Colonic mucosa (tissue), 4 donors: ENCODE results near the gene CALHM1. TPM values are rescaled to one million over a fixed set of nuclear protein-coding genes. Genes with fewer than 3 reads are reported as not detected.

Experiments used
- DNase-seq: peaks from one replicate; pipeline ENCODE4 v3.0.0-alpha.2; 2020
- H3K27ac ChIP-seq: fragments of 200-600 bp; one replicate; pipeline ENCODE4 v1.8.0; 2021
- H3K27me3 ChIP-seq: fragments of 200-600 bp; one replicate; pipeline ENCODE4 v1.8.0; 2021
- H3K36me3 ChIP-seq: fragments of 200-600 bp; one replicate; pipeline ENCODE4 v1.8.0; 2021
- H3K4me1 ChIP-seq: fragments of 200-600 bp; one replicate; pipeline ENCODE4 v1.8.0; 2021; ENCODE audit warnings: mild to moderate bottlenecking
- H3K4me3 ChIP-seq: fragments of 200-600 bp; one replicate; pipeline ENCODE4 v1.8.0; 2021
- H3K9ac ChIP-seq, 2 donors: one replicate each; pipeline ENCODE4 v1.7.0; 2013; ENCODE audit warnings: control low read depth in 2 of 2, low read depth in 2 of 2, low read length in 2 of 2
- H3K9me3 ChIP-seq: fragments of 200-600 bp; one replicate; pipeline ENCODE4 v1.8.0; 2021
- intact Hi-C: fragments of 100-400 bp; cut with DNase I; formaldehyde crosslinking; loops from one replicate; pipeline ENCODE4 v1.14.1; 2022
- total RNA-seq, 2 donors: library from RNA; stranded (reverse); fragmentation: NEBNext Ultra II Directional in 1 of 2; extraction: Animal tissue kit (Norgen Biotek cat#: 25700) in 1 of 2; gene quantifications; one replicate each; pipeline ENCODE4 v1.2.1, GENCODE V29; 2021
- TF ChIP-seq, protein P1 (sequence below): fragments of 200-600 bp; IDR thresholded peaks from one replicate; pipeline ENCODE4 v1.8.0; 2022; ENCODE audit warnings: antibody characterized with exemption, mild to moderate bottlenecking
- donor health status: healthy.
- donor health status: DM: no; HTN: no; CAD: no.
- donor health status: DM: no; HTN: no; CAD: no.

Gene CALHM1
- total RNA-seq, 2 donors from 2014 or later: not detected

DNA sequence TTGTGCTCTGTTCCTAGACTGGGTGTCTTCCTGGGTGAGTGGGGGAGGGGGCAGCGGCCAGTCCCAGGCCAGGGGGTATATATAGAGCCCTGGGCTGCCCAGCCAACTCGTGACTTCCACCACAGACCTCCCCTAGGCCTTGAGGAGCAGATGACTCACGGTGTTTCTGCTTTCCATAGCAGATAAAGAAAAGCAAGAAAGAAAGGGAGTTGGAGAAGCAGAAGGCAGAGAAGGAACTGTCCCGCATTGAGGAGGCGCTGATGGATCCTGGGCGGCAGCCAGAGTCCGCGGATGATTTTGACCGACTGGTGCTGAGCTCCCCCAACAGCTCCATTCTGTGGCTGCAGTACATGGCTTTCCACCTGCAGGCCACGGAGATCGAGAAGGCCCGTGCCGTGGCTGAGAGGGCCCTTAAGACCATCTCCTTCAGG lies 16.7 kb downstream of the CALHM1 start:
- no peaks in the 10 kb centered on the region for H3K36me3 ChIP-seq
- no peaks in the 10 kb centered on the region for H3K27me3 ChIP-seq
- H3K4me1 ChIP-seq: no peaks in the 10 kb centered on the region
- intact Hi-C loops: no loop called here
- H3K9ac ChIP-seq: no peak overlapping the region
- H3K27ac ChIP-seq: no peak overlapping the region
- TF ChIP-seq, protein P1, sequence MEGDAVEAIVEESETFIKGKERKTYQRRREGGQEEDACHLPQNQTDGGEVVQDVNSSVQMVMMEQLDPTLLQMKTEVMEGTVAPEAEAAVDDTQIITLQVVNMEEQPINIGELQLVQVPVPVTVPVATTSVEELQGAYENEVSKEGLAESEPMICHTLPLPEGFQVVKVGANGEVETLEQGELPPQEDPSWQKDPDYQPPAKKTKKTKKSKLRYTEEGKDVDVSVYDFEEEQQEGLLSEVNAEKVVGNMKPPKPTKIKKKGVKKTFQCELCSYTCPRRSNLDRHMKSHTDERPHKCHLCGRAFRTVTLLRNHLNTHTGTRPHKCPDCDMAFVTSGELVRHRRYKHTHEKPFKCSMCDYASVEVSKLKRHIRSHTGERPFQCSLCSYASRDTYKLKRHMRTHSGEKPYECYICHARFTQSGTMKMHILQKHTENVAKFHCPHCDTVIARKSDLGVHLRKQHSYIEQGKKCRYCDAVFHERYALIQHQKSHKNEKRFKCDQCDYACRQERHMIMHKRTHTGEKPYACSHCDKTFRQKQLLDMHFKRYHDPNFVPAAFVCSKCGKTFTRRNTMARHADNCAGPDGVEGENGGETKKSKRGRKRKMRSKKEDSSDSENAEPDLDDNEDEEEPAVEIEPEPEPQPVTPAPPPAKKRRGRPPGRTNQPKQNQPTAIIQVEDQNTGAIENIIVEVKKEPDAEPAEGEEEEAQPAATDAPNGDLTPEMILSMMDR: no peak
- H3K4me3 ChIP-seq: no peak overlapping the region
- no peak for DNase-seq
- no peaks in the 10 kb centered on the region for H3K9me3 ChIP-seq

DNA sequence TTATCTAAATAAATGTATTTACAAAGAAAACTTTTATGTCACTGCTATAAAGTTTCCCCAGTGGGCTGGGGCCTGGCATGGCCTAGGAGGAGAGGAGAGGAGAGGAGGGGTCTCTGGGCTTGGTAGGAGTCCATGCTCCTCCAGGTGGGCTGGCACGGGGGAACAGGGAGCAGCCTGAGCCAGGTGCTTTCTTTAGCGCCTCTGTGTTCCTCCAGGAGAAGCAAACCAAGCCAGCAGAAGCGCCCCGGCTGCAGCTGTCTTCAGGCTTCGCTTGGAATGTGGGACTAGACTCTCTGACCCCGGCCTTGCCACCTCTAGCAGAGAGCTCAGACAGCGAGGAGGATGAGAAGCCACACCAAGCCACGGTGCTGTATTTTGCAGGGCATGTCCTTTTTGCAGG lies 17.1 kb downstream of the CALHM1 start:
- intact Hi-C loops: no loop called here
- Histone ChIP-seq H3K27ac (no peak overlapping the region), H3K9ac (no peak overlapping the region)

DNA sequence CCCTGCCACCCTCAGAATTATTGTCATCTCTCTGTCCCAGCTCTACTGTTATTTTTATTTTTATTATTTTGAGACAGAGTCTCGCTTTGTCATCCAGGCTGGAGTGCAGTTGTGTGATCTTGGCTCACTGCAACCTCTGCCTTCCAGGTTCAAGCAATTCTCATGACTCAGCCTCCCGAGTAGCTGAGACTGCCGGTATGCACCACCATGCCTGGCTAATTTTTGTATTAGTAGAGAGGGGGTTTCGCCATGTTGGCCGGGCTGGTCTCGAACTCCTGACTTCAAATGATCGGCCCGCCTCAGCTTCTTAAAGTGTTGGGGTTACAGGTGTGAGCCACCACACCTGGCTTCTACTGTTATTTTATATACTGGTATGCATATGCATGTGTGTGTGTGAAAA lies 17.5 kb downstream of the CALHM1 start:
- intact Hi-C loops: no loop called here
- no peaks in the 10 kb centered on the region for H3K36me3 ChIP-seq
- no peaks in the 10 kb centered on the region for H3K4me1 ChIP-seq
- no peak overlapping the region for H3K27ac ChIP-seq
- H3K4me3 ChIP-seq: no peak overlapping the region
- no peak for DNase-seq
- TF ChIP-seq, protein P1: no peak
- no peaks in the 10 kb centered on the region for H3K27me3 ChIP-seq
- H3K9ac ChIP-seq: no peak overlapping the region
- no peaks in the 10 kb centered on the region for H3K9me3 ChIP-seq

More for the DNA sequence above, 17.1 kb downstream of the CALHM1 start:
- TF ChIP-seq, protein P1: no peak
- no peak for DNase-seq
- Histone ChIP-seq H3K9me3 (no peaks in the 10 kb centered on the region), H3K4me3 (no peak overlapping the region), H3K4me1 (no peaks in the 10 kb centered on the region), H3K36me3 (no peaks in the 10 kb centered on the region), H3K27me3 (no peaks in the 10 kb centered on the region)

DNA sequence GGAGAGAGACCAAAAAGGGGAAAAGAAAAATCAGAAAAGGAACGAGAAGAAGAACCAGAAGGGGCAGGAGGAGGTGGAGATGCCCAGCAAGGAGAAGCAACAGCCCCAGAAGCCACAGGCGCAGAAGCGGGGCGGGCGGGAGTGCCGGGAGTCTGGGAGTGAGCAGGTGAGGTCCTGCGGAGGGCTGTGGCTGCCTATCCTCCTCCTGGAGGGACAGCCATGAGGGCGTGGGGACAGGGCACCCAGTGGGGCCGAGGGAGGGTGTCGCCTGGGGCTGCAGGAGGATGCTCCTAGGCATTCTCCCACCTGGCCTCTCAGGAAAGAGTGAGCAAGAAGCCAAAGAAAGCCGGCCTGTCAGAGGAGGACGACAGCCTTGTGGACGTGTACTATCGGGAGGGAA lies 18.3 kb downstream of the CALHM1 start:
- intact Hi-C loops: no loop called here
- no peak overlapping the region for H3K9ac ChIP-seq

DNA sequence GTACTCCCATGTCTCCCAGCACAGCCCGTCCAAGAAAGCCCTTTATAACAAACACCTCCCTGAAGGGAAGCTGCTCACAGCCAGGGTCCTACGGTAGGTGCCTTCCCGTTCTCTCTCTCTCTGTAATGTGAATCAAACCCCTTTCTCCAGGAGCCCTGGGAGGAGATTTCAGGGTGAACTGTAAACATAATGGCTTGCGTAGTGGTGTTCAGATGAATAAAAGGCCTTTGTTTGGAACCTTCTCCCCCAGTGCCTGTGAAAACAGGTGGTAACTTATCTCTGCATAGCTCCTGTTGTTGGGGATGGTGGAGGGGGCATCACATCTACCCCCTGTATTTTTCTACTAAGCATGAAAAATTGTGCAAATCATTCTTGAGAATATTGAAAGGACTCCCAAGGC lies 18.9 kb downstream of the CALHM1 start:
- Histone ChIP-seq H3K9me3 (no peaks in the 10 kb centered on the region), H3K4me3 (no peak overlapping the region), H3K4me1 (no peaks in the 10 kb centered on the region), H3K9ac (no peak overlapping the region), H3K36me3 (no peaks in the 10 kb centered on the region), H3K27ac (no peak overlapping the region), H3K27me3 (no peaks in the 10 kb centered on the region)
- intact Hi-C loops: no loop called here
- no peak for DNase-seq
- TF ChIP-seq, protein P1: no peak

More for the DNA sequence above, 18.3 kb downstream of the CALHM1 start:
- Histone ChIP-seq H3K9me3 (no peaks in the 10 kb centered on the region), H3K4me1 (no peaks in the 10 kb centered on the region), H3K27me3 (no peaks in the 10 kb centered on the region), H3K4me3 (no peak overlapping the region), H3K36me3 (no peaks in the 10 kb centered on the region), H3K27ac (no peak overlapping the region)
- TF ChIP-seq, protein P1: no peak
- DNase-seq: no peak

DNA sequence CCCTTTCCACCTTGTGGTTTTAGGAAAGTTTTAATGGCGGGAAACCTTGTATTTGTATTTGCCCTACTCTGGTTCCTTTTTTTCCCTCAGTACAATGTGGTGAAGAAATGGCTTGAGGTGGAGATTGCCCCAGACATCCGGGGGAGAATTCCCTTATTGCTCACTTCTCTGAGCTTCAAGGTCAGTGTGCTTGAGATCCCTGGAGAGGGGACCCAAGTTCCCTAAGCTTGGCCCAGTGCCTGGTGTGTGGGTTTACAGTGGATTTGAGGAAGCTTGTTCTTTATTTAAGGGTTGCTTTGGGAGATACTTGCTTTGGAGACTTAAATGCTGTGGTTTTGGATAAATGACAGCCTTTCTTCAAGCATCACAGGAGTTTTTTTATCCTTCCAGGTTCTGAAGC lies 24.8 kb downstream of the CALHM1 start:
- Histone ChIP-seq H3K27ac (no peak overlapping the region), H3K4me3 (no peak overlapping the region), H3K9ac (no peak overlapping the region), H3K4me1 (no peaks in the 10 kb centered on the region), H3K36me3 (no peaks in the 10 kb centered on the region), H3K9me3 (no peaks in the 10 kb centered on the region), H3K27me3 (no peaks in the 10 kb centered on the region)
- intact Hi-C loops: no loop called here
- TF ChIP-seq, protein P1: no peak
- no peak for DNase-seq
